NCI-H1092 (cell line): ENCODE measurements around the gene GAL3ST1.
"Not testable (repeated sequence)": the region's sequence is repeated elsewhere in the genome, so short reads cannot be mapped to it uniquely, and the experiment has no call there.

ENCODE experiments used
- DNase-seq: peaks from one replicate; lab custom pipeline; 2025; lab: John Stamatoyannopoulos, UW

The GAL3ST1 gene

DNA sequence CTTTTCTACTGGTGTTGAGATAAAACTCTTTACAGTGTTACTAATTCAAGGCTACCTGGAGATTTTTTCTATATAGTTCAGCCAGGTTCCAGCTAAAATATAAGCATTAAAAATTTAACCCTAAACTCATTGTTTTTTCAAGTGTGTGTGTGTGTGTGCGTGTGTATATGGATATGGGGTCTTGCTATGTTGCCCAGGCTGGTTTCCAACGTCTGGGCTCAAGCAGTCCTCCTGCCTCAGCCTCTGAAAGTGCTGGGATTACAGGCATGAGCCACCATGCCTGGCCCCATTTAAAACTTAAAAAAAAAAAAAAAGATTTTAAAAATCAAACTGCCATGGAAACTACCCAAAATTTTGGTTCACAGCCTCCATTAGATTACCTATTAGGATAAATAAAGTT is 21.7 kb upstream of the GAL3ST1 start:
- no peak for DNase-seq

- not testable (repeated sequence) for DNase-seq
Observed at GRCh38 chr22:30592360-30592713, 17.9 kb upstream of the GAL3ST1 start.

GRCh38 chr22:30591588-30592359 is 17.3 kb upstream of the GAL3ST1 start, which contains the start of gene PES1:
Gene PES1 (minus strand): TSS chr22:30591910. CDS start chr22:30591833, 77 bp downstream.
- DNase-seq, result peak; percentile 99

- no peak for DNase-seq
Observed at GRCh38 chr22:30591191-30591587, 16.7 kb upstream of the GAL3ST1 start.

GRCh38 chr22:30586414-30586813 is 11.9 kb upstream of the GAL3ST1 start:
- no peak for DNase-seq

DNA sequence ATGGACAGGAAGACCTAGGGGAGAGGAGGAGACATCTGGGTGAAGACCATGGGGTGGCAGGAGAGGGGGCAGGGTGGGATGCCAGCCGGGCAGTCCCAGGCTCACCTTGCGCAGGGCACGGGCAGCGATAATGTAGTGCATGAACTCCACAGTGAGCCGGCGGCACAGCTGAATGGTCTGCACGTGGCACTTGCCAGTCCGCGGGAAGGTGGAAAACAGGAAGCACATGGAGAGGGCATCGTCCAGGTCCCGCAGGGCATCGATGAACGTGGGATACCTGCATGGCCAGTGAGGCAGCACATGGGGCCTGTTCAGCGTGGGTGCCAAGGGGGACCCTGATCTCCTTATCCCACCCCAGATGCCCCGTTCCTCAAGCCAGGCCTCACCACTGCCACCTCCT is 10.0 kb upstream of the GAL3ST1 start:
- DNase-seq, result no peak

DNA sequence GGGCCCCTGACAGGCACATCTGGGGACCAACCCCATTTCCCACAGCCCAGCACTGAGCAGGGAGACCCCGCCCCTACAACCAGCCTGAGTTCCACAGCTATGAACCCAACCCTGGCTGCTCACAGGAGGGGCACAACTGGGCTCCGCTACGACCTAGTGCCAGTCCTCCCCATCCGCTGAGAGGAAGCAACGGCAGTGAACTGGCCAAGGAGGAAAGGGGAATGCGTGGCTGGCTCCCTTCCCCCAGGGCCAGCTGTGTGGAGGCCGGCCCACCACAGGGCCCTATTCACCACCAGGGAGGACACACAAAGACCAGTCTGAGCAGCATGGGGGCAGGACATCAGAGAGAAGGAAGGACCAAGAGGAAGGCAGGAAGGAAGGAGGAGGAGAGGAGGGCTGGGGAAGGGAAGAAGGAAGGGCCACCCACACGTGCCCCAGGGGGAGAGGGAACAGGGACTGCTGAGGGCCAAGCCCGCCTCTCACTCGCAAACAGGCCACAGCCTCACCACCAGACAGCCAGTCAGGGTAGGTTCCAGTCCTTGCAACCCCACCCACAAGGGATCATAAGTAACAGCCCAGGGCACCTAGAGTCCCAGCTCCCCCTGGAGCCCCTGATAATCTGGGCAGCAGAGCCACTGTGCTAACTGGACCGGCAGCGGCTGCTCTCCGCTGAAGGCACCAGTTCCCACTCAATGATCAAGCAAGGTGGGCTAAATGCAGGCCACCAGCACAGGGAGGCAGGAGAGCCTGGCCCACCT is 8.5 kb upstream of the GAL3ST1 start:
- DNase-seq, result no peak

DNA sequence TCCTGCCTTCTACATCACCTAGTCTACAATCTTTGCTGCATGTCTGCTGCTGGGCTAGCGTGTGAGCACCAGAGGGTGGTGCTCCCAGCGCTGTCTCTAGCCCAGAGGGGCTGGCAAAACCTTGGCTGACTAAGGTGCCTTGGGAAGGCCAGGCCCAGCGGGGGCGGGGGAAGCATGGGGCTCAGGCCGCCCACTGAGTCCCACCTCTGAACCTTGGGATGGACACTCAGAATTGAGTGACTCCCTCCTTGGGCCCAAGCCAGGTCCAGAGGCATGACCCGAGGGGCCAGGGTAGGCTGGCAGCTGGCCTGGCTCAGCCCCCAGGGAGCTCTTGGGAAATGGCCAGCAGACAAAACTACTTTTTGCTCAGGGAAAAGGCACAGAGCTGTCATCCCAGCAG is 7.6 kb upstream of the GAL3ST1 start:
- DNase-seq, result no peak

- DNase-seq, result no peak
Observed at GRCh38 chr22:30580896-30581295, 6.4 kb upstream of the GAL3ST1 start.

DNA sequence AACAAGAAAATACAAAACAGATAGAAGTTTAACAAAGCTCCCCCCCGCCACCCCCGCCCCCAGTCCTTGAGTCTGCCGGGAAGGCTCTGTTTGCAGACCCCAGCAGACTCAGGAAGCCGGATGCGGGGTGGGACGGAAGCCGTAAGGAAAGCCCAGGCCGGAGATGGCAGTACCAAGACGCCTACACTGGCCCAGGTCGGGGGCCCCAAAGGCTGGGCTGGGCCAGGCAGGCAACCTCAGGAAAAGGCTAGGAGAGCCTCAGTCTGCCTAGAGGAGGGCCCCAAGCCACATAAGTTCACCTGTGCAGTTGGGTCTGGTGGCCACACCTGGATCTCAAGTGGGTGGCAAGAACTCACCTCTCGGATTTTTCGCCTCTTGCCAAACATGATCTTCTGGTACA is 4.0 kb upstream of the GAL3ST1 start:
- no peak for DNase-seq

DNA sequence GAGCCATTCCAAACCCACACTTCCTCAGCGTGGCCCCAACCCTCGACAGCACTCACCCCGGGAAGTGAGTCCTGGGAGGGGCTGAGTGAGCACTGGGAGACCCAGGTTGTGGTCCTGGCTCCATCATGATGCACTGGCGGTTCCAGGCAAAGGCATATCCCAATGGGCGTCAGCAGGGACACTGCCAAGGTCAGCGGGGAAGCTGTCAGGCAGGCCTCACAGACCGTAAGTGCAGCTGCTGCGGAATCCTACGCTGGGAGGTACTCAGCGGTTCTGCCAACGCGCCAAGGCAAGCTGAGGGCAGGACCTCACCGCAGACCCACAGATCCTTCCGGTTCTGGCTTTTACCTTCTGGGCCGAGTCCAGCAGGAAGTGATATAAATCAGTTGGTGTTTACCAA is 1.4 kb upstream of the GAL3ST1 start:
- DNase-seq, result no peak

DNA sequence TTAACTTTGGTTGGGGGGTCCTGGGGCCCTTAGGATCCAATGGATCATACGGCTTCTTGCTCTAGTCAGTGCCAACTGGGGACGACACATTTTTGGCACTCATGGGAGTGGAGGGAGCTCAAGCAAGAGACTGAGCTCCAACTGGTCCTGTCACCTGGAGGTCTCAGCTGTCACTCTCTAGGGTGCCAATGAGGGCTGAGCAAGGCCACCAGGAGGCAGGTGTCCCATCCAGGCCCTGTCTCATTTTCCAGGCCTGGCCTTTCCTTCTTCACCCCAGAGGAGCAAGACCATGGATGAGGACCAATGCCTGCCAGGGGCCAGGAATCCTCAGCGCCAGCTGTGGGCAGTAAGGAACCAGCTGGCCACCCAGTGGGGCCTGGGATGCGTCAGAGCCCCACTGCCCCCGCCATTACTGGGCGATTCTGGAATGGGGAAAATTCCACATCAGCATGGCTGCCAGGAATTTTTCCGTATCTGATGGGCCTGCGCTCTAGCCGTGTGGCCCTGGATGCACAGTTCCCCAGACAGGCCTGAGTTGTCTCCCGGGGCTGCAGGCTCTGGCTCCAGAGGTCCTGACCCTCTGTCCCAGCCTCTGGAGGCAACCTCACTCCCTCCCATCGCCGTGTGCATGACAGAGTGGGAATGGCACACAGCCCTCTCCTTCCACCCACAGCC is 669 bp upstream of the GAL3ST1 start:
- no peak for DNase-seq

DNA sequence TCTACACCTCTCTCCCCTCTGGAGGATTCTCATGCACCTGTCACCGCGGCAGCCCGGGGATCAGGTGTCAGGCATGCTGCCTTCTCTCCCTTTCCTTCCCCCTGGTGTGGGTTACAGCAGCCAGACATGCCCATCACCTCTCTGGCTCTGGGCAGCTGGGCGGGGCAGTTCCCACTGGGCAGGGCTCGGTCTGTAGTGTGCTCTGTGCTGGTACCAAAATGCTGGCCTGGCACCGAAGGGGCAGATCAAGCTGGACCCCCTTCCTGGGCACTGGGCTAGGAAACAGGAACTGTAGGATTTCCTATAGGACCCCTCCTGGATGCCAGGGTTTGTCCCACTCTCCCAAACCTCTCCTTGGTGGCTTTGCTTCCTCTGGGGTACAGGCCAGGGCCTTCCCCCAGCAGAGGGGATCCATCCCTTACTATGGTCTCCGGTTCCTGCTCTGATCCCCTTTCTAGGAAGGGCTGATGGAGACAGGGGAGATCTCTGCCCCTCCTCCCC is 821 bp downstream of the GAL3ST1 start:
- DNase-seq, result no peak

GRCh38 chr22:30572840-30573593 is 1.4 kb downstream of the GAL3ST1 start:
- no peak for DNase-seq

DNA sequence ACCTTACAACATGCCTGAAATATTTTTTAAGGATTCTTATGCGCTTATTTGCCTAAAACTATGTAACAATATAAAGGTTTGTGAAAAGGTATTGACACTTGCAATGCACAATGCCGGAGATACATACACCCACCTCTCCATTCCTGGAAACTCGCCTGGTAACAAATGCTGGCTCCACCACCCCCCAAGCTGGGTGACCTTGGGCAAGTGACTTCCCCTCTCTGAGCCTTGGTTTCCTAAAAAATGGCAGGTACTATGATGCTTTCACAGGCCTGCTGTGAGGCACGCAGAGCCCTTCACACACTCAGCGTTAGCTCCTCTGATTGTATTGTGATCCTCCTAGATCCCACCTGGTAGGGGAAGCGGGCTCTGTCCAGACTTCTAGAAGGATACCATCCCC is 2.3 kb downstream of the GAL3ST1 start:
- DNase-seq, result no peak

DNA sequence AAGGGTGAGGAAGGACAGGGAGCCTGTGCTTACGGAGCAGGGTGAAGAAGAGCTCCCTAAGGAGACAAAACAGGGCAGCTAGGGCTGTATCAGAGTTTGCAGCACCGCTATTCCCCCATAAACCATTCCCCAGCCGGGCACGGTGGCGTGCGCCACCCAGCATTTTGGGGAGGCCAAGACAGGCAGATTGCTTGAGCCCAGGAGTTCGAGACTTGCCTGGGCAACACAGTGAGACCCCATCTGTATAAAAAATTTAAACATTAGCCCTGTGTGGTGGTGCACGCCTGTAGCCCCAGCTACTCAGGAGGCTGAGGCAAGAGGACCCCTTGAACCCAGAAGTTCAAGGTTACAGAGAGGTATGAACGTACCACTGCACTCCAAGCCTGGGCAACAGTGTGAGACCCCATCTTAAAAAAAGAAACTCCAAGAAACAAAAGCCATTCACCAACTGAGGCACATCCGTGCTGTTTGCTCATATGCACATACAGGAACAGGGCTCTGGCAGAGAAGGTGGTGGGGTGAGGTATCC is 4.7 kb downstream of the GAL3ST1 start:
- DNase-seq, result no peak

- DNase-seq, result no peak
Observed at GRCh38 chr22:30568137-30568805, 6.2 kb downstream of the GAL3ST1 start.

DNA sequence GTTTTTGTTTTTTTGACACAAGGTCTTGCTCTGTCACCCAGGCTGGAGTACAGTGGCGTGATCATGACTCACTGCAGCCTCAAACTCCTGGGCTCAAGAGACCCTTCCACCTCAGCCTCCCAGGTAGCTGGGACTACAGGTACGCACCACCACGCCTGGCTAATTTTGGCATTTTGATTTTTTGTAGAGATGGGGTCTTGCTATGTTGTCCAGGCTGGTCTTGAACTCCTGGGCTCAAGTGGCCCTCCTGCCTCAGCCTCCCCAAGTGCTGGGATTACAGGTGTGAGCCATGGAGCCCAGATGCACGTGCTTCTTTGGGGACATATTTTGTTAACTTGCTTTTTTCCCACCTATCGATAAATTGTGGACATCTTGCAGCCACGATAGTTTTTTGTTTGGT is 7.2 kb downstream of the GAL3ST1 start:
- DNase-seq, result not testable (repeated sequence)

DNA sequence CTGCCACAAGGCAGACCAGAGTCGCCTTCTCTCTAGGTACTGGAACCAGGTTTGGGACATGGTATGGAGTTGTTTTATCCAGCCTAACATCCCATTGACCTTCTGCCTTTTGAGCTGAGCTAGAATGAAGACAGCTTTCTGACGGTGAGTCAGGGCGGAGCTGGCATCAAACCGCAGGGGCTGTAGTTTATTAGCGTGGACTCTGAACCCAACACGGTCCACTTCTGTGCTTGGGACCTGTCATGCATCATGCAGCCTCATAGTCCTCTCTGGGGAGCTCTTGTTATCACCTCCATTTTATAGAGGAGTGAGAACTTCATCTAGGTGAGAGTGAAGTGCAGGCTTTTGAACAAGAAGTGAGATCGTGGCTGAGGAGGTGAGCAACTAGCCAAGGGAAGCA is 8.3 kb downstream of the GAL3ST1 start:
- DNase-seq, result no peak

GRCh38 chr22:30565341-30565740 is 9.1 kb downstream of the GAL3ST1 start:
- DNase-seq, result no peak

- no peak for DNase-seq
Observed at GRCh38 chr22:30564761-30565119, 9.7 kb downstream of the GAL3ST1 start.
